ENCODE data around the gene EMILIN1. TPM values are rescaled to one million over a fixed set of nuclear protein-coding genes. Genes with fewer than 3 reads are reported as not detected.

Gene EMILIN1
- total RNA-seq, 1 experiment from 2014 or later = 0.31 TPM

DNA sequence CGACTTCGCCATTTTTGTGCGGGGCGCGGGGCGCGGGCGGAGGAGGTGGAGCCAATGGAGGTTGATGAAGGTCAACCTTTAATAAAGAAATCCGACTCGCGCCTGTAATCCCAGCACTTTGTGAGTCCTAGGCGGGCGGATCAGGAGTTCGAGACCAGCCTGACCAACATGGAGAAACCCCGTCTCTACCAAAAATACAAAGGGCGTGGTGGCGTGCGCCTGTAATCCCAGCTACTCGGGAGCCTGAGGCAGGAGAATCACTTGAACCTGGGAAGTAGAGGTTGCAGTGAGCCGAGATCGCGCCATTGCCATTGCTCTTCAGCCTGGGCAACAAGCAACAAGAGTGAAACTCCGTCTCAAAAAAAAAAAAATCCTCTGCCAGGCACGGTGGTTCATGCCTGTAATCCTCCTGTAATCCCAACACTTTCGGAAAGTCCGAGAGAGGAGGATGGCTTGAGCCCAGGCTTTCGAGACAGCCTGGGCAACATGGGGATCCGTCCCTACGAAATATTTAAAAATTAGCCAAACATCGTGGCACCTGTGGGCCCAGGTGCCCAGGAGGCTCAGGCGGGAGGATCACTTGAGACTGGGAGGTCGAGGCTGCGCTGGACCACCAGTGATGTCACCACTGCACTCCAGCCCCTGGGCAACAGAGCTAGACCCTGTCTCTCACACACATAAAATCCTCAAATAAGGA, 56.5 kb downstream of the EMILIN1 start:
- Histone ChIP-seq H3K27me3 (ENCODE audit: control insufficient read depth, insufficient read depth, low read length) (no peaks in the 10 kb centered on the region), H3K9me3 (ENCODE audit: control insufficient read depth, insufficient read depth, low read depth, low read length) (no peaks in the 10 kb centered on the region), H3K36me3 (ENCODE audit: control insufficient read depth, insufficient read depth, low read length) (peaks cover 4% of the 10 kb centered on the region; the same call in 1 of the 2 replicates), H3K27ac (ENCODE audit: low read length) (peak overlapping the region; percentile 89), H3K4me1 (ENCODE audit: control insufficient read depth, insufficient read depth, low read length) (peaks cover 5% of the 10 kb centered on the region), H3K4me3 (ENCODE audit: low read depth in 2 of 2, low read length in 2 of 2) (peak overlapping the region; percentile 94 to 97)
- ChIA-PET CTCF (no interaction called here), POLR2A (interaction anchor here (0.6 kb wide), 1 partner anchor 176 kb away, joined by 4 read pairs; no protein-coding TSS in a partner anchor)
- DNase-seq (ENCODE audit: low read depth, low spot score) (no peak), ATAC-seq (no peak)
- in situ Hi-C loops (cut with HindIII; ENCODE audit: low pct_unique_long_range_greater_than_20kb, low sequenced_read_pairs) = no loop called here
- intact Hi-C loops (cut with micrococcal nuclease; ENCODE audit: unreplicated experiment) = no loop called here
- BruUV-seq (replicated peaks) = no TSS peak
- TF ChIP-seq, protein P1, sequence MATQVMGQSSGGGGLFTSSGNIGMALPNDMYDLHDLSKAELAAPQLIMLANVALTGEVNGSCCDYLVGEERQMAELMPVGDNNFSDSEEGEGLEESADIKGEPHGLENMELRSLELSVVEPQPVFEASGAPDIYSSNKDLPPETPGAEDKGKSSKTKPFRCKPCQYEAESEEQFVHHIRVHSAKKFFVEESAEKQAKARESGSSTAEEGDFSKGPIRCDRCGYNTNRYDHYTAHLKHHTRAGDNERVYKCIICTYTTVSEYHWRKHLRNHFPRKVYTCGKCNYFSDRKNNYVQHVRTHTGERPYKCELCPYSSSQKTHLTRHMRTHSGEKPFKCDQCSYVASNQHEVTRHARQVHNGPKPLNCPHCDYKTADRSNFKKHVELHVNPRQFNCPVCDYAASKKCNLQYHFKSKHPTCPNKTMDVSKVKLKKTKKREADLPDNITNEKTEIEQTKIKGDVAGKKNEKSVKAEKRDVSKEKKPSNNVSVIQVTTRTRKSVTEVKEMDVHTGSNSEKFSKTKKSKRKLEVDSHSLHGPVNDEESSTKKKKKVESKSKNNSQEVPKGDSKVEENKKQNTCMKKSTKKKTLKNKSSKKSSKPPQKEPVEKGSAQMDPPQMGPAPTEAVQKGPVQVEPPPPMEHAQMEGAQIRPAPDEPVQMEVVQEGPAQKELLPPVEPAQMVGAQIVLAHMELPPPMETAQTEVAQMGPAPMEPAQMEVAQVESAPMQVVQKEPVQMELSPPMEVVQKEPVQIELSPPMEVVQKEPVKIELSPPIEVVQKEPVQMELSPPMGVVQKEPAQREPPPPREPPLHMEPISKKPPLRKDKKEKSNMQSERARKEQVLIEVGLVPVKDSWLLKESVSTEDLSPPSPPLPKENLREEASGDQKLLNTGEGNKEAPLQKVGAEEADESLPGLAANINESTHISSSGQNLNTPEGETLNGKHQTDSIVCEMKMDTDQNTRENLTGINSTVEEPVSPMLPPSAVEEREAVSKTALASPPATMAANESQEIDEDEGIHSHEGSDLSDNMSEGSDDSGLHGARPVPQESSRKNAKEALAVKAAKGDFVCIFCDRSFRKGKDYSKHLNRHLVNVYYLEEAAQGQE (IDR thresholded peaks at IDR 0.05; ENCODE audit: insufficient read depth in 1 of 2, low read depth in 2 of 2, low read length in 1 of 2) = no peak
- no peak; the same call in none of the 2 replicates for TF ChIP-seq POLR2AphosphoS5 (IDR thresholded peaks at IDR 0.05; ENCODE audit: low read depth, low read length)

GRCh38 chr2:27135478-27135955, 57.1 kb downstream of the EMILIN1 start:
- no TSS peak for BruUV-seq (replicated peaks)
- Histone ChIP-seq H3K27me3 (ENCODE audit: control insufficient read depth, insufficient read depth, low read length) (no peaks in the 10 kb centered on the region), H3K27ac (ENCODE audit: low read length) (peak overlapping the region; percentile 89; the same call in 1 of the 2 replicates), H3K4me3 (ENCODE audit: low read depth in 2 of 2, low read length in 2 of 2) (no peak overlapping the region), H3K9me3 (ENCODE audit: control insufficient read depth, insufficient read depth, low read depth, low read length) (no peaks in the 10 kb centered on the region), H3K36me3 (ENCODE audit: control insufficient read depth, insufficient read depth, low read length) (peaks cover 4% of the 10 kb centered on the region; the same call in 1 of the 2 replicates), H3K4me1 (ENCODE audit: control insufficient read depth, insufficient read depth, low read length) (peaks cover 5% of the 10 kb centered on the region)
- POLR2A ChIA-PET = no interaction called here
- DNase-seq (ENCODE audit: low read depth, low spot score) = no peak
- CTCF ChIA-PET = no interaction called here
- in situ Hi-C loops (cut with HindIII; ENCODE audit: low pct_unique_long_range_greater_than_20kb, low sequenced_read_pairs) (no loop called here), intact Hi-C loops (cut with micrococcal nuclease; ENCODE audit: unreplicated experiment) (no loop called here)
- TF ChIP-seq POLR2AphosphoS5 (IDR thresholded peaks at IDR 0.05; ENCODE audit: low read depth, low read length) (no peak), SIN3A (IDR thresholded peaks at IDR 0.05; ENCODE audit: borderline replicate concordance, insufficient read depth, low read depth, low read length) (no peak), TCF7L2 (IDR thresholded peaks at IDR 0.05; ENCODE audit: low read depth, low read length) (no peak)
- TF ChIP-seq, protein P1 (IDR thresholded peaks at IDR 0.05; ENCODE audit: insufficient read depth in 1 of 2, low read depth in 2 of 2, low read length in 1 of 2) = no peak
- TF ChIP-seq, protein P2, sequence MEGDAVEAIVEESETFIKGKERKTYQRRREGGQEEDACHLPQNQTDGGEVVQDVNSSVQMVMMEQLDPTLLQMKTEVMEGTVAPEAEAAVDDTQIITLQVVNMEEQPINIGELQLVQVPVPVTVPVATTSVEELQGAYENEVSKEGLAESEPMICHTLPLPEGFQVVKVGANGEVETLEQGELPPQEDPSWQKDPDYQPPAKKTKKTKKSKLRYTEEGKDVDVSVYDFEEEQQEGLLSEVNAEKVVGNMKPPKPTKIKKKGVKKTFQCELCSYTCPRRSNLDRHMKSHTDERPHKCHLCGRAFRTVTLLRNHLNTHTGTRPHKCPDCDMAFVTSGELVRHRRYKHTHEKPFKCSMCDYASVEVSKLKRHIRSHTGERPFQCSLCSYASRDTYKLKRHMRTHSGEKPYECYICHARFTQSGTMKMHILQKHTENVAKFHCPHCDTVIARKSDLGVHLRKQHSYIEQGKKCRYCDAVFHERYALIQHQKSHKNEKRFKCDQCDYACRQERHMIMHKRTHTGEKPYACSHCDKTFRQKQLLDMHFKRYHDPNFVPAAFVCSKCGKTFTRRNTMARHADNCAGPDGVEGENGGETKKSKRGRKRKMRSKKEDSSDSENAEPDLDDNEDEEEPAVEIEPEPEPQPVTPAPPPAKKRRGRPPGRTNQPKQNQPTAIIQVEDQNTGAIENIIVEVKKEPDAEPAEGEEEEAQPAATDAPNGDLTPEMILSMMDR (IDR thresholded peaks at IDR 0.05) = no peak
- ATAC-seq = no peak

Other genes starting within 250 kb of the EMILIN1 start
- gene DPYSL5, start 230.5 kb upstream of the EMILIN1 start, total RNA-seq (2021; ENCODE audit: unreplicated experiment) = 0.31 TPM
- gene MAPRE3, start 108.0 kb upstream of the EMILIN1 start, total RNA-seq (2021; ENCODE audit: unreplicated experiment) = 11.6 TPM
- 77.8 TPM for gene TMEM214, start 45.6 kb upstream of the EMILIN1 start, total RNA-seq (2021; ENCODE audit: unreplicated experiment)
- 55.6 TPM for gene AGBL5, start 26.9 kb upstream of the EMILIN1 start, total RNA-seq (2021; ENCODE audit: unreplicated experiment)
- 219 TPM for gene OST4, start 7.0 kb upstream of the EMILIN1 start, total RNA-seq (2021; ENCODE audit: unreplicated experiment)
- gene KHK, start 8.2 kb downstream of the EMILIN1 start, total RNA-seq (2021; ENCODE audit: unreplicated experiment) = 1.5 TPM
- 10.1 TPM for gene CGREF1, start 40.5 kb downstream of the EMILIN1 start, total RNA-seq (2021; ENCODE audit: unreplicated experiment)
- gene ABHD1, start 45.2 kb downstream of the EMILIN1 start, total RNA-seq (2021; ENCODE audit: unreplicated experiment) = 0.46 TPM
- gene PREB, start 56.0 kb downstream of the EMILIN1 start, total RNA-seq (2021; ENCODE audit: unreplicated experiment) = 60.9 TPM
- gene PRR30, start 60.8 kb downstream of the EMILIN1 start, total RNA-seq (2021; ENCODE audit: unreplicated experiment) = not detected
- gene TCF23, start 70.4 kb downstream of the EMILIN1 start, total RNA-seq (2021; ENCODE audit: unreplicated experiment) = 0.03 TPM
- gene ATRAID, start 133.4 kb downstream of the EMILIN1 start, total RNA-seq (2021; ENCODE audit: unreplicated experiment) = 111 TPM
- gene SLC5A6, start 133.7 kb downstream of the EMILIN1 start, total RNA-seq (2021; ENCODE audit: unreplicated experiment) = 74.5 TPM
- gene CAD, start 138.8 kb downstream of the EMILIN1 start, total RNA-seq (2021; ENCODE audit: unreplicated experiment) = 76.7 TPM
- 0.59 TPM for gene SLC30A3, start 184.4 kb downstream of the EMILIN1 start, total RNA-seq (2021; ENCODE audit: unreplicated experiment)
- not detected for gene DNAJC5G, start 196.8 kb downstream of the EMILIN1 start, total RNA-seq (2021; ENCODE audit: unreplicated experiment)
- gene TRIM54, start 203.8 kb downstream of the EMILIN1 start, total RNA-seq (2021; ENCODE audit: unreplicated experiment) = 0.21 TPM
- 4.4 TPM for gene UCN, start 229.8 kb downstream of the EMILIN1 start, total RNA-seq (2021; ENCODE audit: unreplicated experiment)
- 89.5 TPM for gene MPV17, start 244.5 kb downstream of the EMILIN1 start, total RNA-seq (2021; ENCODE audit: unreplicated experiment)

All from Panc1 (cell line).